HUDEP-2 (cell line): Measurements from ENCODE around the gene HERPUD2.
"Not testable (repeated sequence)": the region's sequence is repeated elsewhere in the genome, so short reads cannot be mapped to it uniquely, and the experiment has no call there.

Source experiments
- DNase-seq, 76 experiments: peaks; one replicate each; lab custom pipeline; 2025; ENCODE audit not compliant: unreplicated experiment in 76 of 76; lab: John Stamatoyannopoulos, UW

The HERPUD2 gene

GRCh38 chr7:35714862-35715261, 19.9 kb upstream of the HERPUD2 start:
- DNase-seq: peak in 14 of 76 experiments; percentile 7 to 39 (median 17)

GRCh38 chr7:35714407-35714806, 19.5 kb upstream of the HERPUD2 start:
- DNase-seq: no peak

GRCh38 chr7:35712563-35713226, 17.8 kb upstream of the HERPUD2 start:
- no peak for DNase-seq

GRCh38 chr7:35707422-35707821, 12.5 kb upstream of the HERPUD2 start:
- DNase-seq: no peak

GRCh38 chr7:35705932-35706461, 11.1 kb upstream of the HERPUD2 start:
- no peak for DNase-seq

- no peak for DNase-seq
Observed at GRCh38 chr7:35704261-35704660, 9.3 kb upstream of the HERPUD2 start.

GRCh38 chr7:35702541-35702940, 7.6 kb upstream of the HERPUD2 start:
- no peak for DNase-seq

- DNase-seq: peak in 1 of 76 experiments; percentile 24
Observed at GRCh38 chr7:35701287-35701900, 6.5 kb upstream of the HERPUD2 start.

GRCh38 chr7:35700865-35701264, 5.9 kb upstream of the HERPUD2 start:
- no peak for DNase-seq

GRCh38 chr7:35700333-35700732, 5.4 kb upstream of the HERPUD2 start:
- no peak for DNase-seq

GRCh38 chr7:35699796-35700305, 4.9 kb upstream of the HERPUD2 start:
- no peak for DNase-seq

GRCh38 chr7:35698382-35698781, 3.4 kb upstream of the HERPUD2 start:
- DNase-seq: not testable (repeated sequence)

GRCh38 chr7:35697414-35698175, 2.7 kb upstream of the HERPUD2 start:
- DNase-seq: no peak

GRCh38 chr7:35695987-35696386, 1.1 kb upstream of the HERPUD2 start:
- DNase-seq: no peak

GRCh38 chr7:35695473-35695850, 527 bp upstream of the HERPUD2 start:
- peak in 1 of 76 experiments; percentile 38 for DNase-seq

GRCh38 chr7:35694161-35694783, 663 bp downstream of the HERPUD2 start:
- peak in 7 of 76 experiments; percentile 13 to 48 (median 32) for DNase-seq

- DNase-seq: peak in 48 of 76 experiments; percentile 2 to 68 (median 35)
Observed at GRCh38 chr7:35691827-35692307, 3.1 kb downstream of the HERPUD2 start.

GRCh38 chr7:35691366-35691765, 3.6 kb downstream of the HERPUD2 start:
- no peak for DNase-seq

- DNase-seq: not testable (repeated sequence)
Observed at GRCh38 chr7:35690614-35691013, 4.3 kb downstream of the HERPUD2 start.

- DNase-seq: no peak
Observed at GRCh38 chr7:35685781-35686180, 9.2 kb downstream of the HERPUD2 start.
